ENCODE data around the gene SLC17A5. TPM values are rescaled to one million over a fixed set of nuclear protein-coding genes. Genes with fewer than 3 reads are reported as not detected.

SLC17A5 gene
- total and polyA plus RNA-seq, 10 of the 15 experiments (the other 5 are each of a cell fraction or from before 2014, with no cell fraction given): 2.3 to 7.2 (median 5.0) TPM

GRCh38 chr6:73614802-73615201, 39.0 kb downstream of the SLC17A5 start:
- no peak for FAIRE-seq
- H3K27ac ChIP-seq (ENCODE audit: control insufficient read depth, insufficient read depth): no peak overlapping the region
- no peaks in the 10 kb centered on the region for H3K27me3 ChIP-seq (replicated peaks in 1 of 2; ENCODE audit: control insufficient read depth in 2 of 2, insufficient read depth in 2 of 2, low read length in 1 of 2)
- ChIA-PET CTCF (no interaction called here), RAD21 (ENCODE audit: unreplicated experiment) (interaction anchor here (1.2 kb wide), 1 partner anchor 98 kb away, joined by 3 read pairs; no protein-coding TSS in a partner anchor), SMC1A (ENCODE audit: uncharacterized antibody, unreplicated experiment) (no interaction called here), POLR2A (interaction anchor here (0.6 to 1.1 kb wide), 2 partner anchors 70 to 94 kb away, joined by 3 read pairs; partner anchors contain the start of gene EEF1A1)
- H3K4me1 ChIP-seq (ENCODE audit: control insufficient read depth, insufficient read depth, low read length): no peaks in the 10 kb centered on the region
- in situ Hi-C loops (cut with MboI) (loop anchor here (25.0 kb wide), 1 partner anchor 103 kb away; the partner anchor contains the start of gene EEF1A1), intact Hi-C loops (cut with micrococcal nuclease; ENCODE audit: unreplicated experiment) (loop anchor here (5.0 kb wide), 1 partner anchor 163 kb away; the partner anchor contains the start of gene CGAS)
- H3K79me2 ChIP-seq (ENCODE audit: control insufficient read depth, insufficient read depth, low read length): no peaks in the 10 kb centered on the region; the same call in 1 of the 2 replicates
- ATAC-seq: no peak
- BruUV-seq (replicated peaks): no TSS peak
- DNase-seq (ENCODE audit: low read depth, low spot score): no peak
- H2AFZ ChIP-seq (ENCODE audit: control insufficient read depth, low read depth, low read length): no peak overlapping the region
- no peak overlapping the region for H3K9ac ChIP-seq (ENCODE audit: control insufficient read depth, insufficient read depth, low read length)
- H3K4me2 ChIP-seq (ENCODE audit: control insufficient read depth, insufficient read depth): no peak overlapping the region
- H3K9me3 ChIP-seq (replicated peaks; ENCODE audit: control insufficient read depth, insufficient read depth, low read length): no peaks in the 10 kb centered on the region
- no peaks in the 10 kb centered on the region; a peak in 1 of 4 replicates for H3K36me3 ChIP-seq (ENCODE audit: control insufficient read depth in 2 of 2, insufficient read depth in 2 of 2, low read length in 1 of 2)
- 40% methylated on average over 6 of the region's 6 CpGs for WGBS (ENCODE audit: insufficient coverage, insufficient replicate concordance, low lambda C conversion rate, missing lambda C conversion rate)
- H3K4me3 ChIP-seq: no peak overlapping the region
- H4K20me1 ChIP-seq (ENCODE audit: control insufficient read depth, insufficient read depth): no peaks in the 10 kb centered on the region
- no peak for TF ChIP-seq ZBTB33 (IDR thresholded peaks at IDR 0.05)
- TF ChIP-seq NR2C2 (IDR thresholded peaks at IDR 0.05; ENCODE audit: borderline replicate concordance, control insufficient read depth, insufficient read length, low read depth): no peak
- no peak for TF ChIP-seq IRF5 (IDR thresholded peaks at IDR 0.05; ENCODE audit: borderline replicate concordance)
- no peak for TF ChIP-seq NR2F1 (conservative IDR thresholded peaks at IDR 0.05)
- no peak for TF ChIP-seq CUX1 (IDR thresholded peaks at IDR 0.05; ENCODE audit: insufficient replicate concordance, low read depth, low read length)
- no peak for TF ChIP-seq DPF2 (IDR thresholded peaks at IDR 0.05)
- TF ChIP-seq BCLAF1 (IDR thresholded peaks at IDR 0.05): no peak
- no peak for TF ChIP-seq BACH1 (IDR thresholded peaks at IDR 0.05; ENCODE audit: borderline replicate concordance)
- TF ChIP-seq HSF1 (IDR thresholded peaks at IDR 0.05; ENCODE audit: low read depth, low read length): no peak
- TF ChIP-seq MTA2 (IDR thresholded peaks at IDR 0.05; ENCODE audit: low read depth): no peak
